ENCODE measurements around the gene IQCN. TPM values are rescaled to one million over a fixed set of nuclear protein-coding genes. Genes with fewer than 3 reads are reported as not detected.

The IQCN gene
- total and polyA plus RNA-seq, 2 donors (not counting 1 experiment from before 2014, with no cell fraction given) = 0.79 to 0.83 TPM

GRCh38 chr19:18300930-18301717, 26.9 kb upstream of the IQCN start:
- H3K27me3 ChIP-seq (ENCODE audit: control insufficient read depth, insufficient read depth, low read length) = no peaks in the 10 kb centered on the region
- H3K79me2 ChIP-seq (ENCODE audit: control insufficient read depth, insufficient read depth, low read length) = no peaks in the 10 kb centered on the region
- no peak overlapping the region for H3K9ac ChIP-seq (ENCODE audit: insufficient read depth, low read length)
- no peaks in the 10 kb centered on the region for H3K9me3 ChIP-seq (ENCODE audit: control insufficient read depth, insufficient read depth, low read depth, low read length)
- H3K4me2 ChIP-seq (ENCODE audit: extremely low read depth, insufficient read depth, low read length) = no peak overlapping the region
- TF ChIP-seq EZH2 (IDR thresholded peaks at IDR 0.05; ENCODE audit: low read length, missing control alignments) = no peak
- TF ChIP-seq, protein P1, sequence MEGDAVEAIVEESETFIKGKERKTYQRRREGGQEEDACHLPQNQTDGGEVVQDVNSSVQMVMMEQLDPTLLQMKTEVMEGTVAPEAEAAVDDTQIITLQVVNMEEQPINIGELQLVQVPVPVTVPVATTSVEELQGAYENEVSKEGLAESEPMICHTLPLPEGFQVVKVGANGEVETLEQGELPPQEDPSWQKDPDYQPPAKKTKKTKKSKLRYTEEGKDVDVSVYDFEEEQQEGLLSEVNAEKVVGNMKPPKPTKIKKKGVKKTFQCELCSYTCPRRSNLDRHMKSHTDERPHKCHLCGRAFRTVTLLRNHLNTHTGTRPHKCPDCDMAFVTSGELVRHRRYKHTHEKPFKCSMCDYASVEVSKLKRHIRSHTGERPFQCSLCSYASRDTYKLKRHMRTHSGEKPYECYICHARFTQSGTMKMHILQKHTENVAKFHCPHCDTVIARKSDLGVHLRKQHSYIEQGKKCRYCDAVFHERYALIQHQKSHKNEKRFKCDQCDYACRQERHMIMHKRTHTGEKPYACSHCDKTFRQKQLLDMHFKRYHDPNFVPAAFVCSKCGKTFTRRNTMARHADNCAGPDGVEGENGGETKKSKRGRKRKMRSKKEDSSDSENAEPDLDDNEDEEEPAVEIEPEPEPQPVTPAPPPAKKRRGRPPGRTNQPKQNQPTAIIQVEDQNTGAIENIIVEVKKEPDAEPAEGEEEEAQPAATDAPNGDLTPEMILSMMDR (conservative IDR thresholded peaks at IDR 0.05 in 1 of 2, IDR thresholded peaks at IDR 0.05 in 1 of 2; ENCODE audit: low read depth in 1 of 2, low read length in 2 of 2) = no peak
- peak; percentile 67 to 74 for DNase-seq (ENCODE audit: low read depth in 2 of 2)
- no peak overlapping the region for H3K4me3 ChIP-seq (replicated peaks in 1 of 4; ENCODE audit: control extremely low read depth in 1 of 4, insufficient read depth in 1 of 4, low read depth in 3 of 4, low read length in 4 of 4)
- peaks cover 27% of the 10 kb centered on the region for H3K4me1 ChIP-seq (ENCODE audit: control insufficient read depth, extremely low read depth, insufficient read depth, low read length)
- H3K27ac ChIP-seq (ENCODE audit: insufficient read depth, low read length) = peak overlapping the region; percentile 41
- no peaks in the 10 kb centered on the region for H3K36me3 ChIP-seq (ENCODE audit: control insufficient read depth, insufficient read depth, low read length)
- H2AFZ ChIP-seq (ENCODE audit: low read length) = no peak overlapping the region
- no peaks in the 10 kb centered on the region for H4K20me1 ChIP-seq (ENCODE audit: control insufficient read depth, extremely low read depth, insufficient read depth, low read length)

- no peak for DNase-seq (ENCODE audit: low read depth in 2 of 2)
- Histone ChIP-seq H3K27me3 (ENCODE audit: control insufficient read depth, insufficient read depth, low read length) (no peaks in the 10 kb centered on the region), H2AFZ (ENCODE audit: low read length) (no peak overlapping the region), H3K4me2 (ENCODE audit: extremely low read depth, insufficient read depth, low read length) (no peak overlapping the region), H3K4me1 (ENCODE audit: control insufficient read depth, extremely low read depth, insufficient read depth, low read length) (peaks cover 19% of the 10 kb centered on the region), H3K79me2 (ENCODE audit: control insufficient read depth, insufficient read depth, low read length) (no peaks in the 10 kb centered on the region), H3K36me3 (ENCODE audit: control insufficient read depth, insufficient read depth, low read length) (no peaks in the 10 kb centered on the region), H3K27ac (ENCODE audit: insufficient read depth, low read length) (no peak overlapping the region), H3K4me3 (replicated peaks in 1 of 4; ENCODE audit: control extremely low read depth in 1 of 4, insufficient read depth in 1 of 4, low read depth in 3 of 4, low read length in 4 of 4) (no peak overlapping the region), H3K9ac (ENCODE audit: insufficient read depth, low read length) (no peak overlapping the region), H3K9me3 (ENCODE audit: control insufficient read depth, insufficient read depth, low read depth, low read length) (no peaks in the 10 kb centered on the region), H4K20me1 (ENCODE audit: control insufficient read depth, extremely low read depth, insufficient read depth, low read length) (no peaks in the 10 kb centered on the region)
- TF ChIP-seq EZH2 (IDR thresholded peaks at IDR 0.05; ENCODE audit: low read length, missing control alignments) = no peak
- TF ChIP-seq, protein P1 (conservative IDR thresholded peaks at IDR 0.05 in 1 of 2, IDR thresholded peaks at IDR 0.05 in 1 of 2; ENCODE audit: low read depth in 1 of 2, low read length in 2 of 2) = no peak
Measured at GRCh38 chr19:18299654-18300053, 25.4 kb upstream of the IQCN start.

DNA sequence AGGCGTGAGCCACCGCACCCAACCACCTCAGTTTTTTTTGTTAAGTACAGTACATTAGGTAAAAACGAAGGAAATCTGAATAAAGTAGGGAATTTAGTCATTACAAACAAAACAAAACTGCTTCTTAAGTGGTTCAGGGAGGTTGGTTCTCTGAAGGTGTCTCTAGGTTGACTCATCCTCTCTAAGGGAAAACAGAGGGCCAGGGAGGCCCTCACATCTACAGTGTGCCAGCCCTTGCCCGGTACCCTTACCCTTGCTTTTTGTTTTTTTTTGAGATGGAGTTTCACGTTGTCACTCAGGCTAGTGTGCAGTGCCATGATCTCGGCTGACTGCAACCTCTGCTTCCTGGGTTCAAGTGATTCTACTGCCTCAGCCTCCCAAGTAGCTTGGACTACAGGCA, 24.3 kb upstream of the IQCN start:
- Histone ChIP-seq H3K4me2 (ENCODE audit: extremely low read depth, insufficient read depth, low read length) (no peak overlapping the region), H3K79me2 (ENCODE audit: control insufficient read depth, insufficient read depth, low read length) (no peaks in the 10 kb centered on the region), H3K27ac (ENCODE audit: insufficient read depth, low read length) (no peak overlapping the region), H2AFZ (ENCODE audit: low read length) (no peak overlapping the region), H3K9me3 (ENCODE audit: control insufficient read depth, insufficient read depth, low read depth, low read length) (no peaks in the 10 kb centered on the region), H3K36me3 (ENCODE audit: control insufficient read depth, insufficient read depth, low read length) (no peaks in the 10 kb centered on the region), H3K4me3 (replicated peaks in 1 of 4; ENCODE audit: control extremely low read depth in 1 of 4, insufficient read depth in 1 of 4, low read depth in 3 of 4, low read length in 4 of 4) (no peak overlapping the region), H4K20me1 (ENCODE audit: control insufficient read depth, extremely low read depth, insufficient read depth, low read length) (no peaks in the 10 kb centered on the region), H3K4me1 (ENCODE audit: control insufficient read depth, extremely low read depth, insufficient read depth, low read length) (peaks cover 10% of the 10 kb centered on the region), H3K27me3 (ENCODE audit: control insufficient read depth, insufficient read depth, low read length) (no peaks in the 10 kb centered on the region), H3K9ac (ENCODE audit: insufficient read depth, low read length) (no peak overlapping the region)
- TF ChIP-seq EZH2 (IDR thresholded peaks at IDR 0.05; ENCODE audit: low read length, missing control alignments) = no peak
- TF ChIP-seq, protein P1 (conservative IDR thresholded peaks at IDR 0.05 in 1 of 2, IDR thresholded peaks at IDR 0.05 in 1 of 2; ENCODE audit: low read depth in 1 of 2, low read length in 2 of 2) = no peak
- DNase-seq (ENCODE audit: low read depth in 2 of 2) = peak in 1 of 2 donors; percentile 45
